H1 (cell line): ENCODE data around the gene RLN1. TPM values are rescaled to one million over a fixed set of nuclear protein-coding genes. Genes with fewer than 3 reads are reported as not detected.

Experiments
- CTCF ChIA-PET: fragments of 300-600 bp; sonication (Branson Sonifier 250); formaldehyde crosslinking; loops from one replicate; lab custom pipeline; 2021; ENCODE audit not compliant: partially characterized antibody; lab: Charles Lee
- POLR2A ChIA-PET: fragments of 300-600 bp; sonication (Branson Sonifier 250); formaldehyde crosslinking; loops from one replicate; lab custom pipeline; 2021; ENCODE audit warnings: inconsistent platforms; ENCODE audit not compliant: partially characterized antibody; lab: Charles Lee
- DNase-seq, 2 experiments: peaks; one replicate each; pipeline versions ENCODE4 v3.0.0 to v3.0.0-alpha.2; 2010 to 2022; ENCODE audit warnings: low spot score in 2 of 2, low read depth in 1 of 2, mixed read lengths in 1 of 2
- FAIRE-seq: peaks from 2 replicates; lab custom pipeline; 2011; peaks lifted over from hg19 to GRCh38; lab: Jason Lieb, UNC
- H2AFZ ChIP-seq: 2 replicates; pipeline ENCODE4 v1.8.1; 2012; ENCODE audit warnings: low read length, inconsistent platforms
- H2AK5ac ChIP-seq: 2 replicates; pipeline ENCODE4 v1.6.1; 2013; ENCODE audit warnings: low read depth, low read length
- H2BK120ac ChIP-seq: replicated peaks from 2 replicates; pipeline ENCODE3; 2013; ENCODE audit warnings: low read depth, low read length, inconsistent platforms
- H2BK12ac ChIP-seq: 2 replicates; pipeline ENCODE4 v1.6.1; 2013; ENCODE audit warnings: low read depth, low read length
- H2BK15ac ChIP-seq: 2 replicates; pipeline ENCODE4 v1.6.1; 2013; ENCODE audit warnings: low read length
- H2BK20ac ChIP-seq: 2 replicates; pipeline ENCODE4 v1.6.1; 2013; ENCODE audit warnings: low read length
- H2BK5ac ChIP-seq: 2 replicates; pipeline ENCODE4 v1.6.1; 2013; ENCODE audit warnings: low read depth, low read length
- H3K14ac ChIP-seq: 2 replicates; pipeline ENCODE4 v1.6.1; 2013; ENCODE audit warnings: inconsistent platforms; ENCODE audit not compliant: insufficient read length
- H3K18ac ChIP-seq: 2 replicates; pipeline ENCODE4 v1.6.1; 2013; ENCODE audit warnings: low read length; ENCODE audit errors: extremely low read depth
- H3K23ac ChIP-seq: 2 replicates; pipeline ENCODE4 v1.6.1; 2013; ENCODE audit warnings: inconsistent platforms; ENCODE audit not compliant: insufficient read length
- H3K23me2 ChIP-seq: 2 replicates; pipeline ENCODE4 v1.6.1; 2013; ENCODE audit warnings: low read depth, low read length
- H3K27ac ChIP-seq: 2 replicates; pipeline ENCODE4 v1.6.1; 2011; ENCODE audit warnings: low read depth, low read length, inconsistent platforms
- H3K27me3 ChIP-seq, 4 experiments: replicated peaks in 1 of 4; 1 replicate in 1 of 4; 2 replicates in 3 of 4; pipeline versions ENCODE4 v1.6.1 to v1.8.1; 2011 to 2013; ENCODE audit warnings: low read length in 3 of 4, mild to moderate bottlenecking in 3 of 4, inconsistent platforms in 2 of 4, mixed read lengths in 2 of 4, moderate library complexity in 1 of 4; ENCODE audit not compliant: control insufficient read depth in 3 of 4, insufficient read depth in 3 of 4; ENCODE audit errors: extremely low read depth in 1 of 4
- H3K36me3 ChIP-seq, 4 experiments: 2 replicates each; pipeline versions ENCODE4 v1.6.1 to v1.8.1; 2011 to 2013; ENCODE audit warnings: mild to moderate bottlenecking in 4 of 4, low read length in 3 of 4, moderate library complexity in 2 of 4, control low read depth in 1 of 4, inconsistent platforms in 1 of 4; ENCODE audit not compliant: insufficient read depth in 4 of 4, control insufficient read depth in 2 of 4
- H3K4ac ChIP-seq: replicated peaks from 2 replicates; pipeline ENCODE3; 2013; ENCODE audit warnings: low read length, low read depth, mixed read lengths, inconsistent platforms; ENCODE audit not compliant: insufficient read length
- H3K4me1 ChIP-seq, 4 experiments: replicated peaks in 1 of 4; 1 replicate in 1 of 4; 2 replicates in 3 of 4; pipeline versions ENCODE4 v1.6.1 to v1.8.1; 2011 to 2013; ENCODE audit warnings: low read length in 3 of 4, inconsistent platforms in 2 of 4, mixed read lengths in 1 of 4; ENCODE audit not compliant: insufficient read depth in 4 of 4, control insufficient read depth in 3 of 4
- H3K4me2 ChIP-seq, 2 experiments: 2 replicates each; pipeline versions ENCODE4 v1.6.1 to v1.8.1; 2011 to 2013; ENCODE audit warnings: low read depth in 2 of 2, low read length in 2 of 2, control low read depth in 1 of 2, inconsistent platforms in 1 of 2, mild to moderate bottlenecking in 1 of 2; ENCODE audit not compliant: insufficient read depth in 1 of 2
- H3K4me3 ChIP-seq, 4 experiments: fragments of 200-600, 300-600 bp in 1 of 4; sonication (generic), shearing (Covaris generic), sonication (Bioruptor Twin) in 1 of 4; 2 replicates each; pipeline versions ENCODE4 v1.5.1 to v1.8.1; 2011 to 2016; ENCODE audit warnings: low read length in 4 of 4, low read depth in 3 of 4, control low read depth in 2 of 4, inconsistent platforms in 2 of 4, mild to moderate bottlenecking in 2 of 4, mixed read lengths in 1 of 4, moderate library complexity in 1 of 4; ENCODE audit not compliant: insufficient read depth in 2 of 4; ENCODE audit errors: extremely low read depth in 1 of 4
- H3K56ac ChIP-seq: replicated peaks from 2 replicates; pipeline ENCODE3; 2013; ENCODE audit warnings: low read depth, mild to moderate bottlenecking, mixed read lengths, low read length, inconsistent platforms; ENCODE audit not compliant: insufficient read length
- H3K79me1 ChIP-seq: 2 replicates; pipeline ENCODE4 v1.6.1; 2013; ENCODE audit warnings: low read depth, low read length, control low read depth
- H3K79me2 ChIP-seq, 2 experiments: 2 replicates each; pipeline versions ENCODE4 v1.6.1 to v1.8.1; 2012 to 2013; ENCODE audit warnings: low read length in 2 of 2, mild to moderate bottlenecking in 2 of 2, inconsistent platforms in 1 of 2; ENCODE audit not compliant: insufficient read depth in 2 of 2, control insufficient read depth in 1 of 2
- H3K9ac ChIP-seq, 4 experiments: replicated peaks in 1 of 4; 1 replicate in 1 of 4; 2 replicates in 3 of 4; pipeline versions ENCODE4 v1.6.1 to v1.8.1; 2011 to 2013; ENCODE audit warnings: low read depth in 3 of 4, low read length in 3 of 4, control low read depth in 2 of 4, mild to moderate bottlenecking in 2 of 4, moderate library complexity in 2 of 4, inconsistent platforms in 1 of 4; ENCODE audit errors: extremely low read depth in 1 of 4
- H3K9me3 ChIP-seq, 2 experiments: 2 replicates each; pipeline versions ENCODE4 v1.6.1 to v1.8.1; 2012 to 2013; ENCODE audit warnings: mild to moderate bottlenecking in 2 of 2, moderate library complexity in 2 of 2, control low read depth in 1 of 2, inconsistent platforms in 1 of 2, low read depth in 1 of 2, low read length in 1 of 2, mixed read lengths in 1 of 2; ENCODE audit not compliant: insufficient read depth in 2 of 2
- H4K20me1 ChIP-seq, 2 experiments: replicated peaks in 1 of 2; 2 replicates each; pipeline versions ENCODE3 to v1.8.1; 2011 to 2013; ENCODE audit warnings: inconsistent platforms in 2 of 2, low read length in 2 of 2, mild to moderate bottlenecking in 1 of 2; ENCODE audit not compliant: insufficient read depth in 2 of 2, control insufficient read depth in 1 of 2
- H4K5ac ChIP-seq: 2 replicates; pipeline ENCODE4 v1.6.1; 2013; ENCODE audit warnings: low read length, low read depth, mixed read lengths, inconsistent platforms; ENCODE audit not compliant: insufficient read length
- H4K8ac ChIP-seq: 2 replicates; pipeline ENCODE4 v1.8.0; 2013; ENCODE audit warnings: mild to moderate bottlenecking, moderate library complexity, low read length, inconsistent platforms; ENCODE audit not compliant: insufficient read depth; ENCODE audit errors: extremely low read depth
- H4K91ac ChIP-seq: replicated peaks from 2 replicates; pipeline ENCODE3; 2013; ENCODE audit warnings: low read length, mixed read lengths, inconsistent platforms; ENCODE audit not compliant: insufficient read length
- BCL11A ChIP-seq, 2 experiments: IDR thresholded peaks; one replicate each; pipeline ENCODE4 v1.6.1; 2011; ENCODE audit warnings: low read depth in 2 of 2, low read length in 2 of 2, mild to moderate bottlenecking in 2 of 2
- EP300 ChIP-seq, 2 experiments: IDR thresholded peaks; 1 replicate in 1 of 2; 2 replicates in 1 of 2; pipeline ENCODE4 v1.6.1; 2011 to 2012; ENCODE audit warnings: low read depth in 2 of 2, low read length in 2 of 2, mild to moderate bottlenecking in 2 of 2, borderline replicate concordance in 1 of 2, inconsistent platforms in 1 of 2, moderate library complexity in 1 of 2
- GTF2F1 ChIP-seq: IDR thresholded peaks from 2 replicates; pipeline ENCODE4 v1.6.1; 2012; ENCODE audit warnings: low read depth, low read length, improper control_type of control experiment, borderline replicate concordance
- MAX ChIP-seq: IDR thresholded peaks from 2 replicates; pipeline ENCODE4 v1.6.1; 2012; ENCODE audit warnings: inconsistent platforms
- NRF1 ChIP-seq: IDR thresholded peaks from 2 replicates; pipeline ENCODE4 v1.6.1; 2011; ENCODE audit warnings: mild to moderate bottlenecking, low read depth, low read length, improper control_type of control experiment
- POU5F1 ChIP-seq: IDR thresholded peaks from 2 replicates; pipeline ENCODE4 v1.6.1; 2011; ENCODE audit warnings: low read depth, mild to moderate bottlenecking, low read length, moderate library complexity
- RAD21 ChIP-seq, 2 experiments: IDR thresholded peaks in 1 of 2; conservative IDR thresholded peaks in 1 of 2; 2 replicates each; pipeline ENCODE4 v1.6.1; 2011; ENCODE audit warnings: low read depth in 2 of 2, low read length in 2 of 2, improper control_type of control experiment in 1 of 2, inconsistent platforms in 1 of 2, mild to moderate bottlenecking in 1 of 2, moderate library complexity in 1 of 2
- SIN3A ChIP-seq, 2 experiments: IDR thresholded peaks in 1 of 2; conservative IDR thresholded peaks in 1 of 2; 2 replicates each; pipeline ENCODE4 v1.6.1; 2011 to 2012; ENCODE audit warnings: low read length in 2 of 2, improper control_type of control experiment in 1 of 2, low read depth in 1 of 2, mild to moderate bottlenecking in 1 of 2
- SP4 ChIP-seq: IDR thresholded peaks from 2 replicates; pipeline ENCODE4 v1.6.1; 2012; ENCODE audit warnings: low read length, inconsistent platforms
- TAF1 ChIP-seq: IDR thresholded peaks from 2 replicates; pipeline ENCODE4 v1.6.1; 2011; ENCODE audit warnings: mild to moderate bottlenecking, low read depth, low read length
- TAF7 ChIP-seq: optimal IDR thresholded peaks from 2 replicates; pipeline ENCODE3; 2011; ENCODE audit warnings: low read depth, mild to moderate bottlenecking, inconsistent platforms, low read length, moderate library complexity, borderline replicate concordance
- TEAD4 ChIP-seq: IDR thresholded peaks from 2 replicates; pipeline ENCODE4 v1.6.1; 2012; ENCODE audit warnings: low read depth, low read length, inconsistent platforms, mixed read lengths
- YY1 ChIP-seq: IDR thresholded peaks from 2 replicates; pipeline ENCODE4 v1.6.1; 2011; ENCODE audit warnings: low read depth, mild to moderate bottlenecking, low read length
- WGBS, 2 experiments: shearing (Covaris generic) in 1 of 2; methylation state at CpG; one replicate each; pipeline versions ENCODE4 v1.1.6 to v1.1.7; 2013 to 2015; ENCODE audit warnings: low lambda C conversion rate in 2 of 2, mixed read lengths in 2 of 2, inconsistent platforms in 1 of 2, low coverage in 1 of 2, missing lambda C conversion rate in 1 of 2; ENCODE audit not compliant: insufficient replicate concordance in 2 of 2, insufficient coverage in 1 of 2, insufficient read length in 1 of 2; ENCODE audit errors: extremely low coverage in 1 of 2, missing lambda C conversion rate in 1 of 2; 5-methylcytosine and 5-hydroxymethylcytosine counted together
- polyA plus RNA-seq, 7 experiments: library from polyadenylated mRNA; depleted of rRNA in 3 of 7; stranded (reverse) in 5 of 7; unstranded in 2 of 7; fragments of >200 nt in 5 of 7; fragments of 200-250 nt in 2 of 7; gene quantifications; 1 replicate in 5 of 7; 2 replicates in 1 of 7; 4 replicates in 1 of 7; pipeline versions ENCODE4 v1.2.1 to v1.2.3, GENCODE V29; 2011 to 2013; ENCODE audit warnings: missing spikeins in 2 of 7, mixed read lengths in 2 of 7
- total RNA-seq: library from RNA; stranded (reverse); fragmentation: NEBNext Ultra II Directional; extraction: Animal tissue kit (Norgen Biotek cat#: 25700); gene quantifications from 2 replicates; pipeline ENCODE4 v1.2.1, GENCODE V29; 2021
- TF ChIP-seq, protein P1 (sequence below): IDR thresholded peaks from 2 replicates; pipeline ENCODE4 v1.6.1; 2011; ENCODE audit warnings: low read depth, mild to moderate bottlenecking, low read length; ENCODE audit not compliant: insufficient read depth

RLN1 gene
- total and polyA plus RNA-seq, 2 of the 8 experiments (the other 6 are each of a cell fraction or from before 2014, with no cell fraction given) = 0.51 to 0.80 TPM

DNA sequence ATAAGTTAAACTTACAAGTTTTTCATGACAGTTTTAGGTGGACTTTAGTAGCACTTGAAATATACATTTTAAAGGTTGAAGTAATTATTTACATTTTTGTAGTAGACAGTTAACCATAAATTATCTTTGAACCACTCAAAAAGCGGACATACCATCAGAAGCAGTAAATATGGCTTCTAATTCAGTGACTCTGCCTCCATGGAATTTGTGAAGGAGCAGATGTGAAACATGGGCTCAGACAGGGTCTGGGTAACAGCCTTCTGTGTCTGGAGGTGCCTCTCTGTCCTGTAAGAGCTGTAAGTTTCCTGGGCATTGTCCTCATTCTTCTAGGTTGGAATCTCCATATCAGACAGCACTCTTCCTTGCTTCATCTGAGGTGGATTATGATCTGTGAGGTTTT lies 47.5 kb downstream of the RLN1 start:
- no peak overlapping the region for H3K27ac ChIP-seq
- 87% methylated on average over 1 of the region's 1 CpG; no CpG with 5 or more reads in 1 of the 2 experiments for WGBS, 2 experiments
- no peak for DNase-seq
- TF ChIP-seq RAD21 (IDR thresholded peaks at IDR 0.05 in 1 of 2, conservative IDR thresholded peaks at IDR 0.05 in 1 of 2; ENCODE audit: low read depth in 2 of 2, low read length in 2 of 2) (no peak), YY1 (no peak), NRF1 (no peak), MAX (no peak), TAF1 (no peak), GTF2F1 (no peak), SIN3A (conservative IDR thresholded peaks at IDR 0.05 in 1 of 2, IDR thresholded peaks at IDR 0.05 in 1 of 2; ENCODE audit: low read depth in 1 of 2, low read length in 2 of 2) (no peak), TAF7 (no peak), BCL11A (IDR thresholded peaks at IDR 0.05; ENCODE audit: low read depth in 2 of 2, low read length in 2 of 2) (no peak), EP300 (IDR thresholded peaks at IDR 0.05; ENCODE audit: borderline replicate concordance in 1 of 2, low read depth in 2 of 2, low read length in 2 of 2) (no peak), SP4 (no peak), TEAD4 (no peak), POU5F1 (no peak)
- TF ChIP-seq, protein P1, sequence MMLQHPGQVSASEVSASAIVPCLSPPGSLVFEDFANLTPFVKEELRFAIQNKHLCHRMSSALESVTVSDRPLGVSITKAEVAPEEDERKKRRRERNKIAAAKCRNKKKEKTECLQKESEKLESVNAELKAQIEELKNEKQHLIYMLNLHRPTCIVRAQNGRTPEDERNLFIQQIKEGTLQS = no peak

More for the DNA sequence above, 47.5 kb downstream of the RLN1 start:
- no peak overlapping the region for H3K4me3 ChIP-seq
- no peak overlapping the region for H2BK12ac ChIP-seq
- no peak overlapping the region for H3K4ac ChIP-seq
- peaks cover 0 to 4% (median 0%) of the 10 kb centered on the region in 4 experiments; a peak in 1 of 7 replicates for H3K4me1 ChIP-seq
- H3K27me3 ChIP-seq = no peaks in the 10 kb centered on the region
- H3K23me2 ChIP-seq = no peaks in the 10 kb centered on the region
- ChIA-PET CTCF (no interaction called here), POLR2A (no interaction called here)
- no peak overlapping the region for H2BK120ac ChIP-seq
- H3K23ac ChIP-seq = no peak overlapping the region
- no peak for FAIRE-seq
- no peak overlapping the region for H4K5ac ChIP-seq
- H3K9ac ChIP-seq = no peak overlapping the region
- no peak overlapping the region for H3K4me2 ChIP-seq
- no peak overlapping the region for H2BK15ac ChIP-seq
- H2AK5ac ChIP-seq = no peak overlapping the region
- no peak overlapping the region for H4K91ac ChIP-seq
- H4K8ac ChIP-seq = no peak overlapping the region
- no peaks in the 10 kb centered on the region for H3K79me1 ChIP-seq
- no peak overlapping the region for H2BK20ac ChIP-seq
- no peak overlapping the region for H3K56ac ChIP-seq
- H3K9me3 ChIP-seq = no peaks in the 10 kb centered on the region
- H2BK5ac ChIP-seq = no peak overlapping the region
- H3K14ac ChIP-seq = no peak overlapping the region
- no peak overlapping the region for H2AFZ ChIP-seq
- H3K18ac ChIP-seq = no peak overlapping the region
- H3K79me2 ChIP-seq = no peaks in the 10 kb centered on the region
- no peaks in the 10 kb centered on the region for H3K36me3 ChIP-seq
- H4K20me1 ChIP-seq = no peaks in the 10 kb centered on the region
